Iris pigment epithelial cell (primary cell): Measurements from ENCODE around the gene SAGE1.
A peak's percentile ranks its signal among the peaks of the same experiment; 100 is the strongest.
"Not testable (repeated sequence)": the region's sequence is repeated elsewhere in the genome, so short reads cannot be mapped to it uniquely, and the experiment has no call there.

Source experiments
- DNase-seq: peaks from one replicate; pipeline ENCODE4 v3.0.0-alpha.2; 2011; ENCODE audit warnings: low read depth

SAGE1 gene

DNA sequence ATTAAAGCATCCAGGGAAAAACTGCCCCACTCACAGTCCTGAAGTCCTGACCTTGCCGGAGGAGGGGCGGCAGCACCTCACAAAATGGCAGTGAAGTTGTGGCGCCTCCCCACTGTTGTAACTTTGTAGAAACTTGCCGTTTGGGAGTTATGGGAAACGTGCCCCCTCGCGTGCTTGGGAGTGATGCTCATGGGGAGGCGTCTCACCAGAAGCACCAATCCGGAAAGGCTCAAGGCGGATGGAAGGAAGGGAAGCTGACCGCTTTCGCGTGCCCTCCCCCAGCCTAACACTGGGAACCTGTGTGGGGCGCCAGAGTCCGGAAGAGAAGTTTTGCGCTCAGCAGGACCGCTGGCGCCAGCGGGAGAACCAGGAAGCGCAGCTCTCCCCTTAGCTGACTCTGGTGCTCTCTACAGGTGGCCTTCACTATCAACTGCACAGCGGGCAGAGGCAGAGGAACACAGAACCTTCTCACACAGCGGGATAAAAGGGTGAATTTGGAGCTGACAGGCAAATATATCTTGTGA is at the start of gene SAGE1, which contains the start of gene CT45A10:
Gene SAGE1 (plus strand): TSS at position 423 of the 524 bp plus-strand sequence. CDS start 2,527 bp downstream, outside the sequence.
Gene CT45A10 (minus strand): TSS at position 151 of the 524 bp plus-strand sequence. CDS start 8,100 bp downstream, outside the sequence.
- no peak for DNase-seq

- not testable (repeated sequence) for DNase-seq
Measured at GRCh38 chrX:135854438-135854837, 39.1 kb upstream of the SAGE1 start, which contains the start of gene CT45A8. CT45A8 (minus strand) TSS chrX:135854538; CDS start chrX:135850783, 3,755 bp downstream.

DNA sequence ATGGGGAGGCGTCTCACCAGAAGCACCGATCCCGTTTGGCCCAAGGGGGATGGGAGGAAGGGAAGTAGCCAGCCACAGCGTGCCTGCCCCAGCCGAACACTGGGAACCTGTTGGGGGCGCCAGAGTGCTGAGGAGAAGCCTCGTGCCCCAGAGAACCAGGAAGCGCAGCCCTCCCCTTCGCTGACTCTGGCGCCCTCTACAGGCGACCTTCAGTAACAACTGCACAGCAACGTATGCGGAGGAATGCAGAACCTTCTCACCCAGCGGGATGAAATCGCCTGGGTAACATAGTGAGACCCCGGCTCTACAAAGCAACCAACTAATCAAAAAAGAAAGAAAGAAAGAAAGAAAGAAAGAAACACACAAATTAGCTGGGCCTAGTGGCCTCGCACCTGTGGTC is 21.8 kb upstream of the SAGE1 start, which contains the start of gene CT45A9:
Gene CT45A9 (minus strand): TSS at position 101 of the 400 bp plus-strand sequence. CDS start 3,751 bp downstream, outside the sequence.
- not testable (repeated sequence) for DNase-seq

DNA sequence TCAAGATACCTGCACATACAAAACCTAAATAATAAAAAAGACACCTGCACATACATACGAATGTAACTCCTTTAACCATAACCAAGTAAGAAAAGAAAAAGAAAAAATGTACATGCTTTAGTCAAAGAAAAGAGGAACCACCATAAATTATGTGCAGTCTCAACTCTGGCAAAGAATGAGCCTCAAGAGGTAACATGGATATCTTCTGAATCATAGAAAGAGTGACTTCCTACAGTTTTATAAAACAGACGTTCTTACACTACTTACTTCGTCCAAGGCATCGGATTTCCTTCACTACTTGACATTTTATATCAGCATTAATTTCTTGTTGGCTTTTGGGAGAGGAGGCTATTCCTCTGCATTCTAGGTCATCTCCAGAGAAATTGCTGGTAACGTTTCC is 10.8 kb upstream of the SAGE1 start:
- not testable (repeated sequence) for DNase-seq

DNA sequence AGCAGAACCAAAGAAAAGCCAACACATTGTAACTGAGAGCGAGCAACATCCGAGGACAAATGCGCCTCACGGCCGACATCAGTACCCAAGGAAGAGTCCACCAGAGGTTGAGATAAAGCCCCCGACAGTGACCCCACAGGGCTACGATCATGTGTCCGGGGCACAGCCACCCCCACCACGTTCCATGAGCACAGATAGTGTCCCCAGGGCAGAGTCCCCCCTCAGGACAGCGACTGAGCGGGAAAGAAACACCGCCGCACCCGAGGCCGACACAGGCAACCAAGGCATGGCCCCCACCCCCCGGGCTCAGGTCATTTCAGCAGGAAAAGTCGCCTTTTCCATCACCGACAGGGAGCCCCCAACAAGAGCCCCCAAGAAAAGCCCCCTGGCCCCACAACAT is 5.3 kb upstream of the SAGE1 start:
- not testable (repeated sequence) for DNase-seq

DNA sequence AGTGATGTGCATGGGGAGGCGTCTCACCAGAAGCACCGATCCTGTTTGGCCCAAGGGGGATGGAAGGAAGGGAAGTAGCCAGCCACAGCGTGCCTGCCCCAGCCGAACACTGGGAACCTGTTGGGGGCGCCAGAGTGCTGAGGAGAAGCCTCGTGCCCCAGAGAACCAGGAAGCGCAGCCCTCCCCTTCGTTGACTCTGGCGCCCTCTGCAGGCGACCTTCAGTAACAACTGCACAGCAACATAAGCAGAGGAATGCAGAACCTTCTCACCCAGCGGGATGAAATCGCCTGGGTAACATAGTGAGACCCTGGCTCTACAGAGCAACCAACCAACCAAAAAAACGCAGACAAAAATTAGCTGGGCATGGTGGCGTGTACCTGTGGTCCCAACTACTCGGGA is 4.5 kb upstream of the SAGE1 start:
- not testable (repeated sequence) for DNase-seq

GRCh38 chrX:135890087-135890585 is 3.4 kb upstream of the SAGE1 start:
- no peak for DNase-seq

GRCh38 chrX:135892781-135893180 is 735 bp upstream of the SAGE1 start:
- no peak for DNase-seq

- no peak for DNase-seq
Measured at GRCh38 chrX:135910251-135910650, 16.7 kb downstream of the SAGE1 start.

DNA sequence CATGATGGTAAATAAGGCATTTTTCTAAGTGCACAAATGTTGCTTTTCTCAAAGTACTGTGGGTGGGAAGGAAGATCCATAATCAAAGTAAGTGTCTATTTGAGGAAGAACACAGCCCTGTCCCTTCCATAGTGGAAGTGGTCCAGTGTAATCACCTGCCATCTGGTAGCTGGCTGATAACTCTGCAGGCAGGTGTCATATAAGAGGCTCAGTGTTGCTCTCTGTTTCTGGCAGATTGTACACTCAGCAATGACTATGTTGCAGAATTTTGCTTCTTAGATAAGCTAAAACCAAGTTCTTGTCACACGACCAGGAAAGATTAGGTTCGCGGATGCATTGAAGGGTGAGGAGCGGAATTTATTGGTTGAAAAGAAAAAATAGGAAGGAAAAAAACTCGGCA is 20.9 kb downstream of the SAGE1 start:
- no peak for DNase-seq

GRCh38 chrX:135920516-135920915 is 27.0 kb downstream of the SAGE1 start:
- not testable (repeated sequence) for DNase-seq

GRCh38 chrX:135923353-135923752 is 29.8 kb downstream of the SAGE1 start:
- DNase-seq = no peak

- DNase-seq = no peak
Measured at GRCh38 chrX:135927897-135928296, 34.4 kb downstream of the SAGE1 start.

- peak; percentile 37 for DNase-seq
Measured at GRCh38 chrX:135931644-135932487, 38.4 kb downstream of the SAGE1 start.

- DNase-seq = no peak
Measured at GRCh38 chrX:135944486-135944885, 51.0 kb downstream of the SAGE1 start.

DNA sequence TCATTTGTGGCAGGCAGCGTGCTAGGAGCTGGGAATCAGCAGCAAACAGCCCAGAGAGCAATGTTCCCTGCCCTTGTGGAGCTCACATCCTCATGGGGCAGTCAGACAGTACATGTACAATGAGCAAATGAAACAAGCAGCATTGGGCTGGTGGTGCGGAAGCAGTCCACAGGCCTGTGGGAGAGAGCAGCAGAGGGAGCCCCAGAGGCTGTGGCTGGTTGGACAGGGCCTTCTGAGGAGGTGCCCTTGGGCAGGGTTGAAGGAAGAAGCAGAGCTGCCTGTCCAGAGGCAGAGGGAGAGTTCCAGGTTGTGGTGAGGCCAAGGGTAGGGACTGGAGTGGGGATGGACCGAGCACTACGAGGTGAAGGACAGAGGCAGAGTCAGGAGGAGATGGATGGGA is 57.8 kb downstream of the SAGE1 start:
- no peak for DNase-seq
